GM10847 (cell line): ENCODE data around the gene TMCC3.

ENCODE experiments used
- POLR2A ChIP-seq: IDR thresholded peaks from 2 replicates; pipeline ENCODE4 v1.6.1; 2011; ENCODE audit not compliant: insufficient read length; ENCODE audit errors: extremely low read depth

Gene TMCC3

GRCh38 chr12:94625531-94625930 lies 24.8 kb downstream of the TMCC3 start:
- TF ChIP-seq POLR2A = no peak

- no peak for TF ChIP-seq POLR2A
Observed at GRCh38 chr12:94623161-94623920, 27.0 kb downstream of the TMCC3 start.

- no peak for TF ChIP-seq POLR2A
Observed at GRCh38 chr12:94622475-94622874, 27.9 kb downstream of the TMCC3 start.

GRCh38 chr12:94621662-94622359 lies 28.5 kb downstream of the TMCC3 start:
- no peak for TF ChIP-seq POLR2A

GRCh38 chr12:94620621-94621020 lies 29.7 kb downstream of the TMCC3 start:
- TF ChIP-seq POLR2A = no peak

- no peak for TF ChIP-seq POLR2A
Observed at GRCh38 chr12:94618995-94619695, 31.2 kb downstream of the TMCC3 start.

- TF ChIP-seq POLR2A = no peak
Observed at GRCh38 chr12:94617101-94617500, 33.3 kb downstream of the TMCC3 start.

- no peak for TF ChIP-seq POLR2A
Observed at GRCh38 chr12:94616203-94616729, 34.1 kb downstream of the TMCC3 start.

GRCh38 chr12:94615260-94616181 lies 34.8 kb downstream of the TMCC3 start:
- no peak for TF ChIP-seq POLR2A

GRCh38 chr12:94614288-94614721 lies 36.1 kb downstream of the TMCC3 start:
- no peak for TF ChIP-seq POLR2A

- TF ChIP-seq POLR2A = no peak
Observed at GRCh38 chr12:94609917-94610443, 40.4 kb downstream of the TMCC3 start.

GRCh38 chr12:94604366-94604698 lies 46.0 kb downstream of the TMCC3 start:
- TF ChIP-seq POLR2A = no peak

- TF ChIP-seq POLR2A = no peak
Observed at GRCh38 chr12:94603434-94604365, 46.7 kb downstream of the TMCC3 start.

GRCh38 chr12:94602024-94602423 lies 48.3 kb downstream of the TMCC3 start:
- TF ChIP-seq POLR2A = no peak

- no peak for TF ChIP-seq POLR2A
Observed at GRCh38 chr12:94599189-94599588, 51.2 kb downstream of the TMCC3 start.
